BE2C (cell line): ENCODE results near the gene ACADM.

Experiments used
- DNase-seq: peaks from one replicate; pipeline ENCODE4 v3.0.0-alpha.2; 2020
- H3K27me3 ChIP-seq: fragments of 250-450 bp; sonication (Bioruptor Pico); 2 replicates; pipeline ENCODE4 v1.5.1; 2020; ENCODE audit warnings: mild to moderate bottlenecking
- H3K36me3 ChIP-seq: fragments of 250-450 bp; sonication (Bioruptor Pico); 2 replicates; pipeline ENCODE4 v1.5.1; 2020; ENCODE audit warnings: mild to moderate bottlenecking
- H3K4me1 ChIP-seq: fragments of 250-450 bp; sonication (Bioruptor Pico); 2 replicates; pipeline ENCODE4 v1.5.1; 2020
- H3K4me3 ChIP-seq: 2 replicates; pipeline ENCODE4 v1.5.1; 2011; ENCODE audit warnings: low read depth, low read length
- H3K9me3 ChIP-seq: fragments of 250-450 bp; sonication (Bioruptor Pico); 2 replicates; pipeline ENCODE4 v1.5.1; 2020
- TF ChIP-seq, protein P1 (sequence below): IDR thresholded peaks from 2 replicates; pipeline ENCODE4 v1.5.1; 2012; ENCODE audit warnings: mild to moderate bottlenecking, low read depth, low read length

ACADM gene

DNA sequence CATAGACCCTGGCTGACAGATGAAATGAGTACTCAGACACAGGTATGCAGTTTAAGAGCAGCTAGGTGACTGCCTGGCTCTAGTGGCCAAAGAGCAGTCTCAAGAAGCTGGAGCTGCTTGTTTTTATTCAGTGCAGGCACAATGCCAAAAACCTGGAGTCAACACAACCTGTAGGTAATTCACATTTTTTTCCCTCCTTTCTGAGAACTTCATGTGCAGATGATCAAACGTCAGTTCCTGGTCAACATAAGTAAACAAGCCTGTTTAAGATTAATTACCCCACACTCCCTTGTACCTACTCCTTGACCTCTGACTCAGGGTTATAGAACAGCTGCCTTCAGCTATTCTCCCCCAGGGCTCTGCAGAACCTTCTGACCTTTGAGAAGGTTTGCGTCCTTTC lies 17.3 kb upstream of the ACADM start:
- DNase-seq = no peak
- H3K36me3 ChIP-seq = no peaks in the 10 kb centered on the region
- no peaks in the 10 kb centered on the region for H3K4me1 ChIP-seq
- no peaks in the 10 kb centered on the region for H3K9me3 ChIP-seq
- H3K4me3 ChIP-seq = no peak overlapping the region
- TF ChIP-seq, protein P1, sequence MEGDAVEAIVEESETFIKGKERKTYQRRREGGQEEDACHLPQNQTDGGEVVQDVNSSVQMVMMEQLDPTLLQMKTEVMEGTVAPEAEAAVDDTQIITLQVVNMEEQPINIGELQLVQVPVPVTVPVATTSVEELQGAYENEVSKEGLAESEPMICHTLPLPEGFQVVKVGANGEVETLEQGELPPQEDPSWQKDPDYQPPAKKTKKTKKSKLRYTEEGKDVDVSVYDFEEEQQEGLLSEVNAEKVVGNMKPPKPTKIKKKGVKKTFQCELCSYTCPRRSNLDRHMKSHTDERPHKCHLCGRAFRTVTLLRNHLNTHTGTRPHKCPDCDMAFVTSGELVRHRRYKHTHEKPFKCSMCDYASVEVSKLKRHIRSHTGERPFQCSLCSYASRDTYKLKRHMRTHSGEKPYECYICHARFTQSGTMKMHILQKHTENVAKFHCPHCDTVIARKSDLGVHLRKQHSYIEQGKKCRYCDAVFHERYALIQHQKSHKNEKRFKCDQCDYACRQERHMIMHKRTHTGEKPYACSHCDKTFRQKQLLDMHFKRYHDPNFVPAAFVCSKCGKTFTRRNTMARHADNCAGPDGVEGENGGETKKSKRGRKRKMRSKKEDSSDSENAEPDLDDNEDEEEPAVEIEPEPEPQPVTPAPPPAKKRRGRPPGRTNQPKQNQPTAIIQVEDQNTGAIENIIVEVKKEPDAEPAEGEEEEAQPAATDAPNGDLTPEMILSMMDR = no peak
- no peaks in the 10 kb centered on the region for H3K27me3 ChIP-seq

DNA sequence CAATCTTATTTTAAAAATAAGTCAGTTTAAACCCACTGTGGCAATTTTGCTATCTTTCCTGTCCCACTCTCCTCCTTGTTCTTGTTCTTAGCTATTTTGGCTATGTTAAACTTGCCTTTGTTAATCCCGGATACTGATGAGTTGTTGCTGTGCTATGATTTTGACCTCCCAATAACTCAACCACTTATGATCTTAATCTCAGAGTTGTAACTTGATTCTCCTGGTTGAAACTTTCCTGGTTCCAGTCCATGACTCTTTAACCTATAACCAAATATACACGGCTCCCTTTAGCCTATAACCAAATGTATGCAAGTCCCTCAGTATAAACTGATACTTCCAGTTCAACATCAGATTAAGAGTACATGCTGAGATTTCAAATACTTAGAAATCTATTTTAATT lies 15.6 kb upstream of the ACADM start:
- H3K27me3 ChIP-seq = no peaks in the 10 kb centered on the region
- no peak for DNase-seq
- TF ChIP-seq, protein P1 = no peak

DNA sequence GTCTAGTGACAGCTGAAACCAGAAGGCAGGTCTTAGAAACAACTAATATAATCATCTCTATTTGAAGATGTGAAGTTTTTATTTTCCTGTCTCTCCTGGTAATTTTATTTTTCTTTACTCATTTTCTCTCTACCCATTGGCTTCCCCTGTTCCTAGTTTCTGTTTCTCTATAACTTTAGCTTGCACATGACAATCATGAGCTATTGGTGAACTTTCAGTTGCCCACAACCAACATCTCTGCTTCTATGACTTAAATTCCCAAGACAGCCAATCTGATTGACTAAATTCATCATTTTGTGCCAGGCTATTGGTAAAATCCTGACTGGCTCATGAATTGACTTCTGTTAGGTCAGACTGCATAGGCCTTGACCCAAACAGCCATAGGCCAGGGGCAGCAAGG lies 13.7 kb upstream of the ACADM start:
- no peaks in the 10 kb centered on the region for H3K36me3 ChIP-seq
- DNase-seq = no peak
- no peaks in the 10 kb centered on the region for H3K9me3 ChIP-seq
- H3K27me3 ChIP-seq = no peaks in the 10 kb centered on the region
- H3K4me3 ChIP-seq = no peak overlapping the region
- no peaks in the 10 kb centered on the region for H3K4me1 ChIP-seq
- TF ChIP-seq, protein P1 = no peak

More for the DNA sequence above, 15.6 kb upstream of the ACADM start:
- no peaks in the 10 kb centered on the region for H3K9me3 ChIP-seq
- no peaks in the 10 kb centered on the region for H3K36me3 ChIP-seq
- no peak overlapping the region for H3K4me3 ChIP-seq
- H3K4me1 ChIP-seq = no peaks in the 10 kb centered on the region

DNA sequence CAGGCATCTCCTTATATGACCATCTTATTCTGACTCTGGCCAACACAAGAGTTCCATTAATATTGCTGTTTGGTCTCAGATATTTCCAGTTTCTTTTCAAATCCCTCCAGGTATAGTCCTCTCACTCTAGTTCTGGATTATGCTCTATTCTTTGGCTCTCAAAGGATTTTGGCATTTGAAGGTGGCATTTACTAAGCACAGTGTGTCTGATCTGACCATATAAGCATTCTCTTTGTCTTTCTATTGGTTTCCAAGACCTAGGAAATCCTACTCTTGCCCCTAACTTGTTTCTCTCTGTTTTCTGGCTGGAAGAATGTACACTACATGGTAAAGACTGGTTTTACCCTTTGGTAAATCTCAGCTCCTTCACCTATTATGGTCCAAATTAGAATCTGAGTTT lies 12.7 kb upstream of the ACADM start:
- H3K27me3 ChIP-seq = no peaks in the 10 kb centered on the region
- no peaks in the 10 kb centered on the region for H3K4me1 ChIP-seq
- no peaks in the 10 kb centered on the region for H3K36me3 ChIP-seq
- no peak for DNase-seq
- no peak overlapping the region for H3K4me3 ChIP-seq
- no peaks in the 10 kb centered on the region for H3K9me3 ChIP-seq
- TF ChIP-seq, protein P1 = no peak

DNA sequence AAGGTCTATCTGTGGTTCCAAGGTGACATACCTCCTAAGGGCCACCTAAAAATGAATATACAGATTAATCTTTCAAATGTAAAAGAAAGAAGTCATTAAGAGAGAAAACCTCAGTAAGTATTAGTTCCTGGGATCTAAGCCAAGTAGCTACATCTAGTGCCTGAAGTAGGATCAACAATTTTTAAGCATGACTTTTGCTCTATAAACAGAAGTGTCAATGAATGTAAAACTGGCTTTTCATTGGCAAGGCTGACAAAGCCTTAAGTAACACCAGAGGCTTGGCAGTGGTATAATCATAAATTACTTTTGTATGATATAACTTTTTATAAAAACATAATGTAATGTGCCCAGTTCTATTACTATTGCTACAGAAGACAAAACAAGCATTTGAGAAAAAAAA lies 12.2 kb upstream of the ACADM start:
- H3K36me3 ChIP-seq = no peaks in the 10 kb centered on the region
- no peak for DNase-seq
- TF ChIP-seq, protein P1 = no peak
- no peak overlapping the region for H3K4me3 ChIP-seq
- no peaks in the 10 kb centered on the region for H3K27me3 ChIP-seq
- H3K9me3 ChIP-seq = no peaks in the 10 kb centered on the region
- H3K4me1 ChIP-seq = no peaks in the 10 kb centered on the region

DNA sequence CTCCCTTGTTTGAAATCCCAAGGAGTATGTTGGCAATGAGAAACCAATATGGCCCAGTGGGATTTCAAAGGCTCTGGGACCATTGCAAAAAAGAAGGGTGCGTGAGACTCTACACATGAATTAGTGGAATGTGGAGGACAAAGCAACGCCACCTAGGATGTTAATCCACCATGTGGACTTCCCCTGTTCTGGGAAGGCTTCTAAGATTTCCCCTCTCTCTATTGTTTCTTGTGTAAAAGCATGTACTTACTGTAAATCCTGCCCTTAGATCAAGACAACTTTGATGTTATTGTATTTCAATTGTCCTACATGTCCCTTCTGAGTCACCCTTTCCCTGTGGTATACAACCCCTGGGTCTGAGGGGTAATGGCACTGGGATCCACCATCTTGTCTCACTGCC lies 4.7 kb upstream of the ACADM start:
- no peak for DNase-seq
- H3K9me3 ChIP-seq = no peaks in the 10 kb centered on the region
- H3K36me3 ChIP-seq = no peaks in the 10 kb centered on the region
- TF ChIP-seq, protein P1 = no peak
- no peak overlapping the region for H3K4me3 ChIP-seq
- H3K4me1 ChIP-seq = no peaks in the 10 kb centered on the region
- no peaks in the 10 kb centered on the region for H3K27me3 ChIP-seq
